SK-N-SH (cell line): ENCODE results near the gene TRIM43B. TPM values are rescaled to one million over a fixed set of nuclear protein-coding genes. Genes with fewer than 3 reads are reported as not detected.

Experiments used
- CTCF ChIA-PET: fragments of 300-600, 350-600 bp; formaldehyde crosslinking; extraction: SDS; loops from one replicate; lab custom pipeline; 2021; lab: Yijun Ruan, JAX
- POLR2A ChIA-PET: fragments of 350-600 bp; sonication (Branson Sonifier 250); formaldehyde crosslinking; extraction: SDS; loops from one replicate; lab custom pipeline; 2020; ENCODE audit warnings: antibody characterized with exemption, inconsistent platforms; lab: Yijun Ruan, JAX
- DNase-seq: peaks from one replicate; pipeline ENCODE4 v3.0.0; 2012
- H2AFZ ChIP-seq: fragments of 200-600 bp; sonication (generic); 2 replicates; pipeline ENCODE4 v1.8.1; 2016; ENCODE audit warnings: antibody characterized with exemption, mild to moderate bottlenecking, low read depth
- H3F3A ChIP-seq: fragments of 200-600 bp; sonication (generic); replicated peaks from 2 replicates; pipeline ENCODE3; 2016; ENCODE audit warnings: antibody characterized with exemption, mild to moderate bottlenecking; ENCODE audit not compliant: insufficient read depth
- H3K27ac ChIP-seq, 2 experiments: fragments of 200-500 bp in 1 of 2; fragments of 200-600 bp in 1 of 2; sonication (Bioruptor generic) in 1 of 2; sonication (generic), shearing (Covaris generic) in 1 of 2; 2 replicates each; pipeline versions ENCODE4 v1.5.1 to v1.6.1; 2014 to 2016; ENCODE audit warnings: low read depth in 2 of 2, inconsistent platforms in 1 of 2, low read length in 1 of 2, mild to moderate bottlenecking in 1 of 2, mixed read lengths in 1 of 2
- H3K27me3 ChIP-seq: fragments of 200-600 bp; sonication (generic), shearing (Covaris generic); 2 replicates; pipeline ENCODE4 v1.6.1; 2016; ENCODE audit warnings: mixed run types; ENCODE audit not compliant: insufficient read depth
- H3K36me3 ChIP-seq, 2 experiments: fragments of 200-500 bp in 1 of 2; fragments of 200-600 bp in 1 of 2; sonication (Bioruptor generic) in 1 of 2; sonication (generic) in 1 of 2; replicated peaks in 1 of 2; 2 replicates each; pipeline versions ENCODE3 to v1.5.1; 2014 to 2016; ENCODE audit warnings: low read length in 1 of 2, mild to moderate bottlenecking in 1 of 2; ENCODE audit not compliant: insufficient read depth in 2 of 2, control insufficient read depth in 1 of 2
- H3K4me1 ChIP-seq, 2 experiments: fragments of 200-500 bp in 1 of 2; fragments of 200-600 bp in 1 of 2; sonication (Bioruptor generic) in 1 of 2; sonication (generic), shearing (Covaris generic) in 1 of 2; 2 replicates each; pipeline versions ENCODE4 v1.5.1 to v1.6.1; 2014 to 2016; ENCODE audit warnings: low read depth in 1 of 2, low read length in 1 of 2, mixed run types in 1 of 2; ENCODE audit not compliant: insufficient read depth in 2 of 2, control insufficient read depth in 1 of 2
- H3K4me2 ChIP-seq: fragments of 200-600 bp; sonication (generic), shearing (Covaris generic); 2 replicates; pipeline ENCODE4 v1.6.1; 2017; ENCODE audit warnings: mixed run types
- H3K4me3 ChIP-seq, 2 experiments: fragments of 200-500 bp in 1 of 2; fragments of 200-600 bp in 1 of 2; sonication (Bioruptor generic) in 1 of 2; sonication (generic), shearing (Covaris generic) in 1 of 2; 2 replicates each; pipeline versions ENCODE4 v1.5.1 to v1.8.1; 2014 to 2016; ENCODE audit warnings: low read depth in 2 of 2, inconsistent platforms in 1 of 2, low read length in 1 of 2, mild to moderate bottlenecking in 1 of 2, mixed read lengths in 1 of 2, moderate library complexity in 1 of 2
- H3K79me2 ChIP-seq: fragments of 200-600 bp; sonication (generic); 2 replicates; pipeline ENCODE4 v1.8.1; 2017; ENCODE audit warnings: mild to moderate bottlenecking; ENCODE audit not compliant: insufficient read depth
- H3K9ac ChIP-seq: fragments of 200-600 bp; sonication (generic); 2 replicates; pipeline ENCODE4 v1.6.1; 2017; ENCODE audit warnings: mixed run types
- H3K9me2 ChIP-seq: fragments of 200-600 bp; sonication (generic); 2 replicates; pipeline ENCODE4 v1.6.1; 2017; ENCODE audit warnings: mixed run types
- H3K9me3 ChIP-seq: fragments of 200-600 bp; sonication (generic); 2 replicates; pipeline ENCODE4 v1.6.1; 2017; ENCODE audit warnings: mixed run types, mild to moderate bottlenecking, moderate library complexity
- H4K20me1 ChIP-seq: fragments of 200-600 bp; sonication (generic); 2 replicates; pipeline ENCODE4 v1.6.1; 2017; ENCODE audit warnings: mild to moderate bottlenecking, mixed run types; ENCODE audit not compliant: insufficient read depth
- CHD2 ChIP-seq: fragments of 150-350 bp; IDR thresholded peaks from 2 replicates; pipeline ENCODE4 v1.6.1; 2018; ENCODE audit warnings: low read length; ENCODE audit not compliant: partially characterized antibody
- CTCF ChIP-seq: fragments of 200-600 bp; sonication (generic); IDR thresholded peaks from 2 replicates; pipeline ENCODE4 v1.6.1; 2017; ENCODE audit warnings: antibody characterized with exemption, mild to moderate bottlenecking, moderate library complexity
- JUND ChIP-seq: IDR thresholded peaks from 2 replicates; pipeline ENCODE4 v1.4.0; 2012
- MAX ChIP-seq: IDR thresholded peaks from 2 replicates; pipeline ENCODE4 v1.4.0; 2012; ENCODE audit warnings: low read depth
- MXI1 ChIP-seq: IDR thresholded peaks from 2 replicates; pipeline ENCODE4 v1.6.1; 2012; ENCODE audit warnings: mild to moderate bottlenecking, low read depth, low read length, improper control_type of control experiment
- NRF1 ChIP-seq: IDR thresholded peaks from 2 replicates; pipeline ENCODE4 v1.6.1; 2012; ENCODE audit warnings: low read depth, mild to moderate bottlenecking, low read length
- RCOR1 ChIP-seq: fragments of 150-350 bp; IDR thresholded peaks from 2 replicates; pipeline ENCODE4 v1.6.1; 2017; ENCODE audit warnings: antibody characterized with exemption, low read length
- REST ChIP-seq: IDR thresholded peaks from 2 replicates; pipeline ENCODE4 v1.6.1; 2012; ENCODE audit warnings: mild to moderate bottlenecking, low read depth, low read length, moderate library complexity
- RFX5 ChIP-seq: IDR thresholded peaks from 2 replicates; pipeline ENCODE4 v1.6.1; 2012; ENCODE audit warnings: mild to moderate bottlenecking, improper control_type of control experiment, low read length
- RXRA ChIP-seq: IDR thresholded peaks from 2 replicates; pipeline ENCODE4 v1.4.0; 2012; ENCODE audit warnings: low read depth, mild to moderate bottlenecking, borderline replicate concordance
- SIN3A ChIP-seq: IDR thresholded peaks from 2 replicates; pipeline ENCODE4 v1.6.1; 2012; ENCODE audit warnings: low read depth, mild to moderate bottlenecking, low read length, moderate library complexity, borderline replicate concordance
- TAF1 ChIP-seq: IDR thresholded peaks from 2 replicates; pipeline ENCODE4 v1.6.1; 2012; ENCODE audit warnings: low read depth, mild to moderate bottlenecking, low read length, moderate library complexity, borderline replicate concordance
- TCF12 ChIP-seq: IDR thresholded peaks from 2 replicates; pipeline ENCODE4 v1.4.0; 2012
- TEAD4 ChIP-seq: IDR thresholded peaks from 2 replicates; pipeline ENCODE4 v1.4.0; 2012; ENCODE audit warnings: mild to moderate bottlenecking, borderline replicate concordance; ENCODE audit not compliant: insufficient read depth
- USF1 ChIP-seq: IDR thresholded peaks from 2 replicates; pipeline ENCODE4 v1.4.0; 2012; ENCODE audit warnings: low read depth, borderline replicate concordance
- USF2 ChIP-seq: fragments of 150-350 bp; IDR thresholded peaks from 2 replicates; pipeline ENCODE4 v1.6.1; 2017; ENCODE audit warnings: antibody characterized with exemption, low read length, low read depth, borderline replicate concordance
- ZBTB33 ChIP-seq: IDR thresholded peaks from 2 replicates; pipeline ENCODE4 v1.4.0; 2012; ENCODE audit warnings: low read depth, borderline replicate concordance
- WGBS: methylation state at CpG from one replicate; pipeline ENCODE4 v1.1.6; 2017; ENCODE audit warnings: low lambda C conversion rate; 5-methylcytosine and 5-hydroxymethylcytosine counted together
- polyA plus RNA-seq, 3 experiments: library from polyadenylated mRNA; depleted of rRNA; stranded (reverse); fragments of >200 nt; gene quantifications; 2 replicates each; pipeline ENCODE4 v1.2.3, GENCODE V29; 2012

The TRIM43B gene
- polyA plus RNA-seq, 1 of the 3 experiments (the other 2 are of a cell fraction): 0.12 TPM

GRCh38 chr2:95509408-95509807 lies 24.9 kb upstream of the TRIM43B start:
- Histone ChIP-seq H3K9ac (no peak overlapping the region), H3F3A (no peaks in the 10 kb centered on the region), H2AFZ (no peak overlapping the region), H3K36me3 (no peaks in the 10 kb centered on the region), H4K20me1 (no peaks in the 10 kb centered on the region), H3K4me2 (no peak overlapping the region), H3K4me1 (no peaks in the 10 kb centered on the region), H3K27me3 (no peaks in the 10 kb centered on the region; the same call in 1 of the 2 replicates), H3K79me2 (no peaks in the 10 kb centered on the region), H3K9me3 (no peaks in the 10 kb centered on the region), H3K9me2 (no peaks in the 10 kb centered on the region), H3K4me3 (no peak overlapping the region), H3K27ac (no peak overlapping the region)
- WGBS: 66% methylated on average over 2 of the region's 2 CpGs
- POLR2A ChIA-PET: no interaction called here
- DNase-seq: no peak
- CTCF ChIA-PET: no interaction called here
- TF ChIP-seq TAF1 (no peak), ZBTB33 (no peak), TEAD4 (no peak), RCOR1 (no peak)

GRCh38 chr2:95505222-95505621 lies 20.7 kb upstream of the TRIM43B start:
- Histone ChIP-seq H3K9me3 (no peaks in the 10 kb centered on the region), H3K27ac (no peak overlapping the region), H3K27me3 (no peaks in the 10 kb centered on the region; the same call in 1 of the 2 replicates), H3K4me2 (no peak overlapping the region), H3F3A (no peaks in the 10 kb centered on the region), H3K4me1 (no peaks in the 10 kb centered on the region), H3K79me2 (no peaks in the 10 kb centered on the region), H3K4me3 (no peak overlapping the region), H3K9ac (no peak overlapping the region), H3K9me2 (no peaks in the 10 kb centered on the region), H4K20me1 (no peaks in the 10 kb centered on the region), H3K36me3 (no peaks in the 10 kb centered on the region), H2AFZ (no peak overlapping the region)
- POLR2A ChIA-PET: no interaction called here
- TF ChIP-seq MAX (no peak), USF1 (no peak), USF2 (no peak), CTCF (no peak), RFX5 (no peak), CHD2 (no peak), TCF12 (no peak), REST (no peak), NRF1 (no peak), MXI1 (no peak), SIN3A (no peak), RXRA (no peak), JUND (no peak)
- CTCF ChIA-PET: no interaction called here
- 21% methylated on average over 4 of the region's 4 CpGs for WGBS
- DNase-seq: no peak
